GM12874 (cell line): Measurements from ENCODE around the gene RNF144B.

ENCODE experiments used
- TF ChIP-seq, protein P1 (sequence below): IDR thresholded peaks from 2 replicates; pipeline ENCODE4 v1.5.1; 2011; ENCODE audit warnings: low read depth, mild to moderate bottlenecking, control low read depth, low read length, moderate library complexity; ENCODE audit not compliant: insufficient read depth

The RNF144B gene

DNA sequence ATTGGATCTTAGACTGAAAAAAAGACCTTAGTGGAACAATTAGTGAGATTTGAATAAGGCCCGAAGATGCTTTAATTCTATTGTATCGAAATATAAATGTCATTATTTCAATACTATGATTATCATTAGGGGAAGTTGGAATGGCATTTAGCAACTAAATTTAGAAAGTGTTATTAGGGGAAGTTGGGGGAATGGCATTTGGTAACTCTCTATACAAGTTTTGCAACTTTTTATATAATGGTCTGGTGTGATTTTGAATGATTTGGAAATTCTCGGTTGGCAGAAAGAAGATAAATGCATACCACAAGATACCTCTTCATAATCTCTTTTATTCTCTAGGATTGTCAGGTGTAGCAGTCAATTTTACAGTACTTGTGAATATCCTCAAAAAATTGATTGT, 49.2 kb downstream of the RNF144B start:
- TF ChIP-seq, protein P1, sequence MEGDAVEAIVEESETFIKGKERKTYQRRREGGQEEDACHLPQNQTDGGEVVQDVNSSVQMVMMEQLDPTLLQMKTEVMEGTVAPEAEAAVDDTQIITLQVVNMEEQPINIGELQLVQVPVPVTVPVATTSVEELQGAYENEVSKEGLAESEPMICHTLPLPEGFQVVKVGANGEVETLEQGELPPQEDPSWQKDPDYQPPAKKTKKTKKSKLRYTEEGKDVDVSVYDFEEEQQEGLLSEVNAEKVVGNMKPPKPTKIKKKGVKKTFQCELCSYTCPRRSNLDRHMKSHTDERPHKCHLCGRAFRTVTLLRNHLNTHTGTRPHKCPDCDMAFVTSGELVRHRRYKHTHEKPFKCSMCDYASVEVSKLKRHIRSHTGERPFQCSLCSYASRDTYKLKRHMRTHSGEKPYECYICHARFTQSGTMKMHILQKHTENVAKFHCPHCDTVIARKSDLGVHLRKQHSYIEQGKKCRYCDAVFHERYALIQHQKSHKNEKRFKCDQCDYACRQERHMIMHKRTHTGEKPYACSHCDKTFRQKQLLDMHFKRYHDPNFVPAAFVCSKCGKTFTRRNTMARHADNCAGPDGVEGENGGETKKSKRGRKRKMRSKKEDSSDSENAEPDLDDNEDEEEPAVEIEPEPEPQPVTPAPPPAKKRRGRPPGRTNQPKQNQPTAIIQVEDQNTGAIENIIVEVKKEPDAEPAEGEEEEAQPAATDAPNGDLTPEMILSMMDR = no peak

DNA sequence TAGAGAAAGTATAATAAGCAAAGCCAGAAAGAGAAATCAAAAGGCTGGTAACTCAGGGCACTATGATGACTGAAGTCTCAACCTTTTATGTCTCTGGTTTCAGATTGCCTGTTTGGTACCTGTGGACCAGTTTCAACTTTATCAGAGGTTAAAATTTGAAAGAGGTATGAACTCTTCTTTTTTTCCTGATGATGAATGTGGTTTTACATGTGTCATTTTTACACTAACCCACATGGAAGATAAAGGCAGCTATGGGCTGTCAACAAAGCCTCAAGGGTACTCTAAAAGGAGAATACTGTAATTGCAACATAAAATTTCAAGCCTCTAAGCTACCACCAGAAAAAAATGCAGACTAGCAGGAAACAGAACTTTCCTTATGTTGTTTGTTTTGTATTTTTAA, 52.4 kb downstream of the RNF144B start:
- TF ChIP-seq, protein P1 = no peak

DNA sequence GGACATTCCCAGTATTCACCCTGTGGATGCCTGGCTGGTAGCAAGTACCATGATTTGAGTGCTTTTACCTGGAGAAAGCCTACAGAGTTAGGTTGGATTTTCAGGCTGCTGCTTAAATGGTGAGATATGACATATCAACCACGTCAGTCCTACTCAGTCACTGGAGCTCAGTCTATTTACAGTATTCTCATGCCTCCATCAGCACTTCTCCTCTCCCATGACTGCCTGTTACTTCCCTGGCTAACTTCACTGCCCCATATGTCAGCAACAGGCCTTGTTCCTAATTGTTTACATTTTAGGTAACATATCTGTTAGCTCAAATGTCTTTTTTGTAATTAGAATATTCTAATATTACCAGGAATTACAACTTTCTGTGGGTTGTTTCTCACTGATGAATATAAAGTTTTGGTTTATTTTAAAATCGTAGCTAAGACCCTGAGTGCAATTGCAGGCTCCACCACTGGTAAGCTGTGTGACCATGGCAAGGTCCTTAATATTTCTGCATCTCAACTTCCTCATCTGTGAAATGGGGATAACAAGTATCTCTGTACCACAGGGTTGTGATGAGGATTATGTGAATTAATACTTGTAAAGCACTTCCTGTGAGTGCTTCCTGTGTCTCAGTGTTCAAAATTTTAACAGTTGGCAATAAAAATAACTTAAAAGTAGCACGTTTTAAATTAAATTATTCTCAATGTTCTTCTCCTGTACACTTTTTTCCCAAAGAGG, 54.3 kb downstream of the RNF144B start:
- TF ChIP-seq, protein P1 = no peak

DNA sequence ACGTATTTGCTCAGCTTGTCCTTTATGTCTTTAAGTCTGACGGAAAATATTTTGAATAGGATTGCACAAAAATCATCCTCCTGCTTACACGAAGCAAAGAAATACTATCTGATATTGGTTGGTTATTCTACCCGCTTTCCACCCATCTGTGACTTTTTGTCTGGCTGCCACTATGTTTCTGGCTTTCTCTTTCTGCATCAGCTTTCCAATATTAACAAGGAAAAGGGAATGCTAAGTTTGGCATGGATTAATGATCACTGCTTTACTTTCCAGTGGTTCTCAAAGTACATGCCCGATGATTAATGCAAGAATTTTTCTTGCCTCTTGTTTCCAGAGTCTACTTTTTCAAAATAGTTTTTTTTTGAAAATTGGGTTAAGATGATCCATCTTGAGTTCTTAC, 57.0 kb downstream of the RNF144B start:
- TF ChIP-seq, protein P1 = no peak

DNA sequence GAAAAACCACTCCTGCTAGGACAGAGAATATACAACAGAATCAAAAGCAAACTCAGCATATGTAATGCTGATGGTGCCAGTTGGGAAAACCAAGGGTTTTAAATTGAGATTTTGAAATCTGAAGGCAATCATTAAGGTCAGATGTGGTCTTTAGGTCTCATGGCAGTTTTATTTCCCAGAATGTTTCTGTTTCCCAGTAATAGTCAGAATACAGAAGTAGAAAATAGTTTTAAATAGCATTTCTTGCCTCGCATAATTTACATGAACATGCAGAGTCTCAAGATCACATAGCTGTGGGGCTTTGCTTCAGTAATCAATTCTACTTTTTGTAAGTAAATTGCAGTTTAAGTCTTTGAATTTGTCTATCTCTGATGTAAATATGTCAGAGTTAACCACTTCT, 58.1 kb downstream of the RNF144B start:
- TF ChIP-seq, protein P1 = no peak

DNA sequence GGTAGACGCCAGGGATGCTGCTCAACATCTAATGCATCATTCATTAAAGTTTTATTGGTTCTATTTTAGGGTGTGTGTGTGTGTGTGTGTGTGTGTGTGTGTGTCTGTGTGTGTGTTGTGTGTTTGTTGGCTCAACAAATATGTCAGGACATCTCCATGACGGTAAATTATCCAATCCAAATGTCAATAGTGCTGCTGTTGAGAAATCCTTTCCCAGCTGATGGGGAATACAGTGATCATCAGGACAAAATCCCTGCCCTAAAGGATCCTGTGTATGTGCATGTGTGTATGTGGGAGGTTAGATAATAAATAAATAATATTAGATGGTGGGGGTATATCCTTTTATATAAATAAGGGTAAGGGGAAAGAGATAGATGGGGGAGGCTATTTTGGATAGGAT, 59.6 kb downstream of the RNF144B start:
- TF ChIP-seq, protein P1 = no peak

DNA sequence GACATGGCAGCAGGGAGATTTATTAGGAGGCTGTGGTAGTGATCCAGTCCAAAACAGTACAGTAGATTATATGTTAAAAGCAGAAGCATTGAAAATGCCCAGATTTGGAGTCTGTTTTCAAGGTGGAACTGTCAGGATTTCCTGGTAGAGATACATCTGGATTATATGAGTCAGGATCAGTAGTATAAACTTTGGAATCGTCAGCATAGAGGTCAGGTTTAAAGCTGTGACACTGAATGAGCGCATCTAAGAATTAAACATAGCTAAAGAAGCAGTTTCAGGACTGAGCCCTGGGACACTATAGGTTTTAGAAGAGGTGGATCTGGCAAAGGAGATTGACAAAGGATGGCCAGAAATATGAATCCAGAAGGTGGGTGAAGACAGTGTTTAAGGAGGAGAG, 60.4 kb downstream of the RNF144B start:
- TF ChIP-seq, protein P1 = no peak

DNA sequence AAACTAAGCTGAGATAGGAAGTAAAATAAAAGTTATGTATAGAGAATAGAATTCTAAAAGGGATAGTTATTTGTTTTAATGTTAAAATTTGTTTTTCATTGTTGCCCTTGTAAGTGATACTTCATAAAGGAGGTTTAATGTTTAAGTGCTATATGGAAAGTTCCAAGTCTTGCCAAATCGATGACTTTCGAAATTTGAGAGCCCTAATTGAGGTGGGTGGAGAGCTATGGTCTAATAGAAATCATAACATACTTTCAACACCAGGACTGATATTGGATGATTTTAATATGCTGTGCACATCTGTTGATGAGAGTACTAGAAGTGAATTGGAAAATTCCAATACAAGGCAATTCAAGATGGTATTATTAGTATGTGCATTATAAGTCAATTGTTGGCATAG, 64.6 kb downstream of the RNF144B start:
- TF ChIP-seq, protein P1 = no peak
